ENCODE data around the gene IFITM1.
"Not testable (repeated sequence)": the region's sequence is repeated elsewhere in the genome, so short reads cannot be mapped to it uniquely, and the experiment has no call there.

IFITM1 gene

GRCh38 chr11:282630-283360, 31.0 kb upstream of the IFITM1 start:
- DNase-seq: no peak

- no peak for DNase-seq
Measured at GRCh38 chr11:283405-284104, 30.3 kb upstream of the IFITM1 start.

- no peak for DNase-seq
Measured at GRCh38 chr11:284105-285020, 29.5 kb upstream of the IFITM1 start.

- no peak for DNase-seq
Measured at GRCh38 chr11:285021-285893, 28.6 kb upstream of the IFITM1 start.

- no peak for DNase-seq
Measured at GRCh38 chr11:285894-286220, 28.0 kb upstream of the IFITM1 start.

GRCh38 chr11:286977-287820, 26.6 kb upstream of the IFITM1 start:
- not testable (repeated sequence) for DNase-seq

GRCh38 chr11:287821-288477, 25.9 kb upstream of the IFITM1 start:
- no peak for DNase-seq

- no peak for DNase-seq
Measured at GRCh38 chr11:288478-289397, 25.1 kb upstream of the IFITM1 start, which contains the start of gene PGGHG. TSS of gene PGGHG (plus strand) at chr11:289126. CDS start at chr11:289817, 691 bp downstream.

- no peak for DNase-seq
Measured at GRCh38 chr11:289398-289711, 24.5 kb upstream of the IFITM1 start.

GRCh38 chr11:289712-290620, 23.9 kb upstream of the IFITM1 start:
- no peak for DNase-seq

GRCh38 chr11:290621-291231, 23.1 kb upstream of the IFITM1 start:
- DNase-seq: no peak

- DNase-seq: no peak
Measured at GRCh38 chr11:291281-292210, 22.3 kb upstream of the IFITM1 start.

- DNase-seq: no peak
Measured at GRCh38 chr11:292211-293121, 21.4 kb upstream of the IFITM1 start.

- DNase-seq: no peak
Measured at GRCh38 chr11:293271-293851, 20.5 kb upstream of the IFITM1 start.

GRCh38 chr11:293852-294661, 19.8 kb upstream of the IFITM1 start:
- no peak for DNase-seq

Data from NCI-H2171 treated with DMSO at 0.1 percent for 48 hours (cell line).